ENCODE measurements around the gene EPAS1. TPM values are rescaled to one million over a fixed set of nuclear protein-coding genes. Genes with fewer than 3 reads are reported as not detected.

EPAS1 gene
- total RNA-seq, 1 experiment from 2014 or later: 43.2 TPM

- H3K27ac ChIP-seq (ENCODE audit: low read length): no peak overlapping the region
- POLR2A ChIA-PET (ENCODE audit: unreplicated experiment): no interaction called here
Observed at GRCh38 chr2:46328829-46329228, 31.6 kb downstream of the EPAS1 start.

DNA sequence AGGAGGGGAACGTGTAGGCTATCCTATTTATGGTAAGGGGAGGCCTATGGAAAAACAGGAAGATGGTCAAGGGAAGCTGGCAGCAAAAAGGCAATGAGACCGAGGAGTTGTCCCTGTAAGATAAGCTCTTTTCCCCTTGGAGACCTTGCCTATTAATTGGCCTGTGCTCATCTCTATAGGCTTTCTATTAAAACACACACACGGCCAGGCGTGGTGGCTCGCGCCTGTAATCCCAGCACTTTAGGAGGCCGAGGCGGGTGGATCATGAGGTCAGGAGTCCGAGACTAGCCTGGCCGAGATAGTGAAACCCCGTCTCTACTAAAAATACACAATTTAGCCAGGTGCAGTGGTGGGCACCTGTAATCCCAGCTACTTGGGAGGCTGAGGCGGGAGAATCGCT, 32.1 kb downstream of the EPAS1 start:
- BruUV-seq (replicated peaks): no TSS peak
- no peak for DNase-seq
- no peak overlapping the region for H3K4me3 ChIP-seq (ENCODE audit: low read length)
- no peaks in the 10 kb centered on the region for H3K9me3 ChIP-seq (ENCODE audit: low read length)
- peaks cover 26% of the 10 kb centered on the region for H3K4me1 ChIP-seq (ENCODE audit: insufficient read depth, low read length)
- no peak for TF ChIP-seq EZH2 (IDR thresholded peaks at IDR 0.05; ENCODE audit: low read length, unreplicated experiment)
- TF ChIP-seq EZH2phosphoT487 (IDR thresholded peaks at IDR 0.05; ENCODE audit: borderline replicate concordance, low read length): no peak
- H3K36me3 ChIP-seq (ENCODE audit: low read depth, low read length): no peaks in the 10 kb centered on the region
- no peak overlapping the region for H2AFZ ChIP-seq (ENCODE audit: low read length)
- no peaks in the 10 kb centered on the region for H3F3A ChIP-seq (ENCODE audit: low read length, unreplicated experiment)
- H3K27ac ChIP-seq (ENCODE audit: low read length): no peak overlapping the region
- POLR2A ChIA-PET (ENCODE audit: unreplicated experiment): interaction anchor here (0.7 kb wide), 1 partner anchor 26 kb away, joined by 8 read pairs; no protein-coding TSS in a partner anchor
- H3K27me3 ChIP-seq (ENCODE audit: low read length): no peaks in the 10 kb centered on the region
- no peaks in the 10 kb centered on the region for H4K20me1 ChIP-seq (ENCODE audit: low read length)
- no peak overlapping the region for H3K9ac ChIP-seq (ENCODE audit: low read length)
- H3K79me2 ChIP-seq (ENCODE audit: low read length): peaks cover 78% of the 10 kb centered on the region
- no peak overlapping the region for H3K4me2 ChIP-seq (ENCODE audit: low read length)
- CTCF ChIA-PET: interaction anchor here (0.6 kb wide), 1 partner anchor 100 kb away, joined by 4 read pairs; no protein-coding TSS in a partner anchor
- no peak for ATAC-seq
- H3K9me2 ChIP-seq (replicated peaks; ENCODE audit: low read length): no peaks in the 10 kb centered on the region
- intact Hi-C loops (cut with micrococcal nuclease): no loop called here

More at GRCh38 chr2:46328829-46329228, 31.6 kb downstream of the EPAS1 start:
- no peaks in the 10 kb centered on the region for H4K20me1 ChIP-seq (ENCODE audit: low read length)
- H3K4me3 ChIP-seq (ENCODE audit: low read length): no peak overlapping the region
- H3K9ac ChIP-seq (ENCODE audit: low read length): no peak overlapping the region
- TF ChIP-seq EZH2phosphoT487 (IDR thresholded peaks at IDR 0.05; ENCODE audit: borderline replicate concordance, low read length) (no peak), EZH2 (IDR thresholded peaks at IDR 0.05; ENCODE audit: low read length, unreplicated experiment) (no peak), CTCF (conservative IDR thresholded peaks at IDR 0.05; ENCODE audit: low read depth, low read length) (no peak)
- intact Hi-C loops (cut with micrococcal nuclease): no loop called here
- no peak overlapping the region for H3K4me2 ChIP-seq (ENCODE audit: low read length)
- no peak for ATAC-seq
- H2AFZ ChIP-seq (ENCODE audit: low read length): no peak overlapping the region
- no peaks in the 10 kb centered on the region for H3K9me2 ChIP-seq (replicated peaks; ENCODE audit: low read length)
- no TSS peak for BruUV-seq (replicated peaks)
- H3K36me3 ChIP-seq (ENCODE audit: low read depth, low read length): no peaks in the 10 kb centered on the region
- H3K79me2 ChIP-seq (ENCODE audit: low read length): peaks cover 76% of the 10 kb centered on the region
- no peaks in the 10 kb centered on the region for H3F3A ChIP-seq (ENCODE audit: low read length, unreplicated experiment)
- no peaks in the 10 kb centered on the region for H3K9me3 ChIP-seq (ENCODE audit: low read length)
- H3K27me3 ChIP-seq (ENCODE audit: low read length): no peaks in the 10 kb centered on the region
- CTCF ChIA-PET: no interaction called here
- peaks cover 24% of the 10 kb centered on the region for H3K4me1 ChIP-seq (ENCODE audit: insufficient read depth, low read length)
- DNase-seq: no peak

DNA sequence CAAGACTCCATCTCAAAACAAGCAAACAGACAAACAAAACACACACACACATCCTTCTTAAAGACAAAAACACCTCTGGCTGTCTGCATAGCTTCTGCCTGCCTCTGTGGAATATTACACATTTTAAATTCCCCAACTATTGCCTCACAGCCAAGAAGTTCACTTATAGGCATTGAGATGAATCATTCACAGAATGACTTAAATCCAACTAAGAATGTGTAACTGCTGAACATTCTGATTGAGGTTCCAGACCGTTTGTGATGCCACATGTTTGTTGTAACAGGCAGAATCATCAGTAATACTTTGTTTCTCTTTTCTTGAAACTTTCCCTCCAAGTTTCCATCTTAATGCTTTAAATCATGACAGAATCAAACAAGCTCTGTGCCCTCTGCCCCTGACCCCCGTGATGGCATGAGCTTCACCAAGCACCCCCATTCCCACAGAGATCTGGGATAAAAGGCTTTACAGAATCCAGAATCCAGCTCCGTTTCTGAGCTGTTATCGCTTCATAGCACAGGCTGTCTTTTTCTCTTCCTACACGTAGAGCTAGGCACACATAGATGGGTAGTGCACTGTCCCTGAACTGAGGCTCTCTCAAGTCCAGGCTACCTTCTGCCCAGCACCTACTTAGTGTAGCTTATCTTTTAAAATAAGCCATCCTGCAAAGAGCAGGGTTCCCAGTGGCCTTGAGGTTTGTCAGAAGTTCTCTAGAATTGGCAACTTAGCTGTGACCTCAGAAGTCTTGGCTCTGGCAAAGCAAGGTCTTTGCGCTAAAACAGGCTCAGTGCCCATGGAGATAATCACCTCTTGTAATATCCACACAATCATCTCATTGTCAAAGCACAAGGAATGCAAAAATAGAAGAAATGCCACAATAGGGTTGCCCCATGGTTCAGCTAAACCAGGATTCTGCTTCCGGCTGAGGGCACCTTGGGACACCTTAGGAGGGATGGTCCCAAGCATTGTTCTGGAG, 32.9 kb downstream of the EPAS1 start:
- DNase-seq (peak; percentile 81), ATAC-seq (peak; percentile 67)
- H3K79me2 ChIP-seq (ENCODE audit: low read length): peaks cover 77% of the 10 kb centered on the region
- no peaks in the 10 kb centered on the region for H3K9me2 ChIP-seq (replicated peaks; ENCODE audit: low read length)
- H3K4me3 ChIP-seq (ENCODE audit: low read length): no peak overlapping the region
- BruUV-seq (replicated peaks): no TSS peak
- peaks cover 33% of the 10 kb centered on the region for H3K4me1 ChIP-seq (ENCODE audit: insufficient read depth, low read length)
- H2AFZ ChIP-seq (ENCODE audit: low read length): no peak overlapping the region
- ChIA-PET CTCF (interaction anchor here (0.6 kb wide), 1 partner anchor 101 kb away, joined by 4 read pairs; no protein-coding TSS in a partner anchor), POLR2A (ENCODE audit: unreplicated experiment) (interaction anchor here (0.7 kb wide), 1 partner anchor 25 kb away, joined by 8 read pairs; no protein-coding TSS in a partner anchor)
- H3K9me3 ChIP-seq (ENCODE audit: low read length): no peaks in the 10 kb centered on the region
- TF ChIP-seq CTCF (conservative IDR thresholded peaks at IDR 0.05; ENCODE audit: low read depth, low read length) (no peak), EZH2phosphoT487 (IDR thresholded peaks at IDR 0.05; ENCODE audit: borderline replicate concordance, low read length) (no peak), EZH2 (IDR thresholded peaks at IDR 0.05; ENCODE audit: low read length, unreplicated experiment) (no peak)
- H4K20me1 ChIP-seq (ENCODE audit: low read length): no peaks in the 10 kb centered on the region
- no peaks in the 10 kb centered on the region for H3F3A ChIP-seq (ENCODE audit: low read length, unreplicated experiment)
- H3K36me3 ChIP-seq (ENCODE audit: low read depth, low read length): no peaks in the 10 kb centered on the region
- intact Hi-C loops (cut with micrococcal nuclease): no loop called here
- peak overlapping the region; percentile 13; the same call in 1 of the 2 replicates for H3K27ac ChIP-seq (ENCODE audit: low read length)
- H3K27me3 ChIP-seq (ENCODE audit: low read length): no peaks in the 10 kb centered on the region
- no peak overlapping the region for H3K9ac ChIP-seq (ENCODE audit: low read length)
- H3K4me2 ChIP-seq (ENCODE audit: low read length): no peak overlapping the region
